GM23248 (cell line): ENCODE measurements around the gene CCDC47.

Experiments
- EZH2 ChIP-seq: fragments of 200-600 bp; sonication (generic); IDR thresholded peaks from 2 replicates; pipeline ENCODE4 v1.6.1; 2018; ENCODE audit warnings: antibody characterized with exemption, mild to moderate bottlenecking; ENCODE audit not compliant: insufficient read depth, poor library complexity, severe bottlenecking
- EZH2phosphoT487 ChIP-seq: fragments of 200-600 bp; sonication (generic); IDR thresholded peaks from 2 replicates; pipeline ENCODE4 v1.6.1; 2018; ENCODE audit warnings: antibody characterized with exemption, moderate library complexity, mild to moderate bottlenecking, low read depth; ENCODE audit not compliant: insufficient read depth

GRCh38 chr17:63701456-63701820 is 72.0 kb downstream of the CCDC47 start:
- no peak for TF ChIP-seq EZH2phosphoT487
- TF ChIP-seq EZH2, result no peak
